ENCODE results near the gene BMP3.

GRCh38 chr4:81084029-81084428, 53.5 kb downstream of the BMP3 start:
- TF ChIP-seq CTCF (IDR thresholded peaks at IDR 0.05) (no peak), POLR2AphosphoS5 (IDR thresholded peaks at IDR 0.05) (no peak), POLR2A (IDR thresholded peaks at IDR 0.05) (no peak)

Data from breast epithelium (tissue), 3 donors.